ENCODE measurements around the gene RPP25L. TPM values are rescaled to one million over a fixed set of nuclear protein-coding genes. Genes with fewer than 3 reads are reported as not detected.

Gene RPP25L
- total and polyA plus RNA-seq, 2 donors from 2014 or later = 21.9 to 73.8 TPM

- intact Hi-C loops (cut with DNase I) = no loop called here
- no peaks in the 10 kb centered on the region for H3K9me3 ChIP-seq (ENCODE audit: control insufficient read depth in 2 of 3, insufficient read depth in 1 of 3, low read length in 3 of 3)
- no peak overlapping the region for H3K9ac ChIP-seq (ENCODE audit: low read length in 3 of 3)
- H3K36me3 ChIP-seq (ENCODE audit: control insufficient read depth in 2 of 3, insufficient read depth in 3 of 3, low read length in 3 of 3) = peaks cover 0 to 4% (median 0%) of the 10 kb centered on the region in 3 donors
- no peak overlapping the region for H3K27ac ChIP-seq (ENCODE audit: low read depth in 2 of 2, low read length in 2 of 2)
- no peak for FAIRE-seq
- H3K4me3 ChIP-seq (ENCODE audit: low read length in 3 of 3) = no peak overlapping the region
- DNase-seq = no peak
- peaks cover 0 to 8% (median 0%) of the 10 kb centered on the region in 3 donors for H3K4me1 ChIP-seq (ENCODE audit: control insufficient read depth in 2 of 3, insufficient read depth in 2 of 3, low read depth in 1 of 3, low read length in 3 of 3)
- TF ChIP-seq, protein P1, sequence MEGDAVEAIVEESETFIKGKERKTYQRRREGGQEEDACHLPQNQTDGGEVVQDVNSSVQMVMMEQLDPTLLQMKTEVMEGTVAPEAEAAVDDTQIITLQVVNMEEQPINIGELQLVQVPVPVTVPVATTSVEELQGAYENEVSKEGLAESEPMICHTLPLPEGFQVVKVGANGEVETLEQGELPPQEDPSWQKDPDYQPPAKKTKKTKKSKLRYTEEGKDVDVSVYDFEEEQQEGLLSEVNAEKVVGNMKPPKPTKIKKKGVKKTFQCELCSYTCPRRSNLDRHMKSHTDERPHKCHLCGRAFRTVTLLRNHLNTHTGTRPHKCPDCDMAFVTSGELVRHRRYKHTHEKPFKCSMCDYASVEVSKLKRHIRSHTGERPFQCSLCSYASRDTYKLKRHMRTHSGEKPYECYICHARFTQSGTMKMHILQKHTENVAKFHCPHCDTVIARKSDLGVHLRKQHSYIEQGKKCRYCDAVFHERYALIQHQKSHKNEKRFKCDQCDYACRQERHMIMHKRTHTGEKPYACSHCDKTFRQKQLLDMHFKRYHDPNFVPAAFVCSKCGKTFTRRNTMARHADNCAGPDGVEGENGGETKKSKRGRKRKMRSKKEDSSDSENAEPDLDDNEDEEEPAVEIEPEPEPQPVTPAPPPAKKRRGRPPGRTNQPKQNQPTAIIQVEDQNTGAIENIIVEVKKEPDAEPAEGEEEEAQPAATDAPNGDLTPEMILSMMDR (IDR thresholded peaks at IDR 0.05; ENCODE audit: borderline replicate concordance, extremely low read depth, insufficient read depth) = no peak
- H3K27me3 ChIP-seq (ENCODE audit: control insufficient read depth, insufficient read depth, low read length) = no peaks in the 10 kb centered on the region
These were observed 46.0 kb downstream of the RPP25L start for GRCh38 chr9:34565856-34566255.

DNA sequence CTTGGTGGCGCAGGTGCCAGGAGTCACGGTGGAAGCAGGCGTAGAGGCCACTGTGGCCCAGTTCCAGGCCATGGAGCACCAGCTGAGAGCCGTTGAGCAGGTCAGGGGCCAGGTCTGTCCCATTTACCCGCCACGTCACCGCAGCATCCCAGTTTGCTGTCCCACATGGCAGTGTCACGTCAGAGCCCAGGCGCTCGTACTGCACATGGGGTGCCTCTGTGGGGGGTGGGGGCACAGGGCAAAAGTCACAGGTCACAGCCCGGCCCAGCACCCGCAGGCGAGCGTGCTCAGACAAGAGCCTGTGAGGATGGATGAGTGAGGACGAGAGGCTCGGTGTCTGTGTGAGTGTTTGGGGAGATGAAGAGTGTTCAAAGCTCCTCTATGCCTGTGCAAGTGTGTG, 47.3 kb downstream of the RPP25L start:
- FAIRE-seq = no peak
- no peaks in the 10 kb centered on the region for H3K9me3 ChIP-seq (ENCODE audit: control insufficient read depth in 2 of 3, insufficient read depth in 1 of 3, low read length in 3 of 3)
- peaks cover 3 to 10% (median 5%) of the 10 kb centered on the region in 3 donors for H3K4me1 ChIP-seq (ENCODE audit: control insufficient read depth in 2 of 3, insufficient read depth in 2 of 3, low read depth in 1 of 3, low read length in 3 of 3)
- H3K9ac ChIP-seq (ENCODE audit: low read length in 3 of 3) = no peak overlapping the region
- H3K27ac ChIP-seq (ENCODE audit: low read depth in 2 of 2, low read length in 2 of 2) = no peak overlapping the region
- DNase-seq = peak in 1 of 5 donors; percentile 58
- peaks cover 3% of the 10 kb centered on the region for H3K27me3 ChIP-seq (ENCODE audit: control insufficient read depth, insufficient read depth, low read length)
- H3K36me3 ChIP-seq (ENCODE audit: control insufficient read depth in 2 of 3, insufficient read depth in 3 of 3, low read length in 3 of 3) = peaks cover 0 to 4% (median 0%) of the 10 kb centered on the region in 3 donors
- H3K4me3 ChIP-seq (ENCODE audit: low read length in 3 of 3) = no peak overlapping the region
- TF ChIP-seq, protein P1 (IDR thresholded peaks at IDR 0.05; ENCODE audit: borderline replicate concordance, extremely low read depth, insufficient read depth) = no peak
- intact Hi-C loops (cut with DNase I) = no loop called here

DNA sequence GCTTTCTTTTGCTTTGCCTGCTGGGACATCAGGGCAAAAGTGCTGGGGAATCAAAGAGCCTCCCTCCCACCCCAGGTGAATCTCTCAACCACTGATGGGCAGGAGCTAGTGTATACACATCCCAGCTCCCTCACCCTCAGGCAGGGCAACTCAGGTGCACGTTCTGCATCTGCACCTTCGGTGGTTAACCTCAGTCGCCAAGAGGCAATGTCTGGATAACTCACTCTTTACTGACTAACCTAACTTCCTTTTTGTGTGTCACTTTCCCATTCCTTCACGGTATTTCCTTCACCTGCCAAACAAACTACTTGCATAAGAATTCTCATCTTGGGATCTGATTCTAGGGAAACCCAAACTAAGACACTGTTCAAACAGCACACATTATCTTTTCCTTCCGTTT, 48.6 kb downstream of the RPP25L start:
- H3K27me3 ChIP-seq (ENCODE audit: control insufficient read depth, insufficient read depth, low read length) = peaks cover 3% of the 10 kb centered on the region
- H3K9ac ChIP-seq (ENCODE audit: low read length in 3 of 3) = no peak overlapping the region
- no peaks in the 10 kb centered on the region for H3K9me3 ChIP-seq (ENCODE audit: control insufficient read depth in 2 of 3, insufficient read depth in 1 of 3, low read length in 3 of 3)
- DNase-seq = no peak
- TF ChIP-seq, protein P1 (IDR thresholded peaks at IDR 0.05; ENCODE audit: borderline replicate concordance, extremely low read depth, insufficient read depth) = no peak
- H3K36me3 ChIP-seq (ENCODE audit: control insufficient read depth in 2 of 3, insufficient read depth in 3 of 3, low read length in 3 of 3) = peaks cover 0 to 4% (median 0%) of the 10 kb centered on the region in 3 donors
- intact Hi-C loops (cut with DNase I) = no loop called here
- peaks cover 3 to 11% (median 10%) of the 10 kb centered on the region in 3 donors for H3K4me1 ChIP-seq (ENCODE audit: control insufficient read depth in 2 of 3, insufficient read depth in 2 of 3, low read depth in 1 of 3, low read length in 3 of 3)
- FAIRE-seq = no peak
- no peak overlapping the region for H3K27ac ChIP-seq (ENCODE audit: low read depth in 2 of 2, low read length in 2 of 2)
- H3K4me3 ChIP-seq (ENCODE audit: low read length in 3 of 3) = no peak overlapping the region
